OCI-M1 (cell line): ENCODE data around the gene MAEL.

Source experiments
- DNase-seq: peaks from one replicate; lab custom pipeline; 2025; lab: John Stamatoyannopoulos, UW

Gene MAEL

GRCh38 chr1:166988974-166989515, at the start of gene MAEL:
Gene MAEL, plus strand, starts transcription at chr1:166989280. Its CDS starts 73 bp downstream, at chr1:166989353.
- DNase-seq = no peak

- no peak for DNase-seq
Measured at GRCh38 chr1:166939741-166940375, 49.2 kb upstream of the MAEL start.

- peak; percentile 80 for DNase-seq
Measured at GRCh38 chr1:166944186-166944967, 44.7 kb upstream of the MAEL start.

GRCh38 chr1:166947398-166948043, 41.6 kb upstream of the MAEL start:
- no peak for DNase-seq

GRCh38 chr1:166948856-166949350, 40.2 kb upstream of the MAEL start:
- no peak for DNase-seq

- no peak for DNase-seq
Measured at GRCh38 chr1:166950156-166950555, 38.9 kb upstream of the MAEL start.

- DNase-seq = no peak
Measured at GRCh38 chr1:166951050-166951449, 38.0 kb upstream of the MAEL start.

- peak; percentile 6 for DNase-seq
Measured at GRCh38 chr1:166952002-166952746, 36.9 kb upstream of the MAEL start.

GRCh38 chr1:166953491-166953890, 35.6 kb upstream of the MAEL start:
- DNase-seq = no peak

- peak; percentile 54 for DNase-seq
Measured at GRCh38 chr1:166956057-166956850, 32.8 kb upstream of the MAEL start.

GRCh38 chr1:166956872-166957271, 32.2 kb upstream of the MAEL start:
- DNase-seq = no peak

- no peak for DNase-seq
Measured at GRCh38 chr1:166960858-166961474, 28.1 kb upstream of the MAEL start.

GRCh38 chr1:166969074-166969677, 19.9 kb upstream of the MAEL start:
- no peak for DNase-seq

GRCh38 chr1:166971252-166971651, 17.8 kb upstream of the MAEL start:
- no peak for DNase-seq

- DNase-seq = no peak
Measured at GRCh38 chr1:166972193-166972592, 16.9 kb upstream of the MAEL start.

- no peak for DNase-seq
Measured at GRCh38 chr1:166972826-166973225, 16.3 kb upstream of the MAEL start.

- DNase-seq = no peak
Measured at GRCh38 chr1:166974647-166975345, 14.3 kb upstream of the MAEL start.

GRCh38 chr1:166975361-166976129, 13.5 kb upstream of the MAEL start, which contains the start of gene ILDR2:
Gene ILDR2, minus strand, starts transcription at chr1:166975540. Its CDS starts 272 bp downstream, at chr1:166975268.
- DNase-seq = peak; percentile 33

GRCh38 chr1:166977951-166978350, 11.1 kb upstream of the MAEL start:
- no peak for DNase-seq
